BLaER1 treated with 17β-estradiol and CSF1 and Interleukin-3, amounts not matched to agents 10 nM and 100 nM (cell line): ENCODE data around the gene PRPS1.
A peak's percentile ranks its signal among the peaks of the same experiment; 100 is the strongest.
"Not testable (repeated sequence)": the region's sequence is repeated elsewhere in the genome, so short reads cannot be mapped to it uniquely, and the experiment has no call there.

Experiments used
- H3K27ac ChIP-seq, 11 experiments: shearing (Covaris generic); formaldehyde crosslinking; 2 replicates each; pipeline ENCODE4 v1.8.1; 2022
- H3K27me3 ChIP-seq, 11 experiments: shearing (Covaris generic); formaldehyde crosslinking; 2 replicates each; pipeline ENCODE4 v1.8.1; 2022
- H3K36me3 ChIP-seq, 11 experiments: shearing (Covaris generic); formaldehyde crosslinking; 2 replicates each; pipeline ENCODE4 v1.8.1; 2022
- H3K4me1 ChIP-seq, 10 experiments: shearing (Covaris generic); formaldehyde crosslinking; 2 replicates each; pipeline ENCODE4 v1.8.1; 2022
- H3K4me2 ChIP-seq, 11 experiments: shearing (Covaris generic); formaldehyde crosslinking; 2 replicates each; pipeline ENCODE4 v1.8.1; 2022
- H3K4me3 ChIP-seq, 10 experiments: shearing (Covaris generic); formaldehyde crosslinking; 2 replicates each; pipeline ENCODE4 v1.8.1; 2022
- H3K9ac ChIP-seq, 11 experiments: shearing (Covaris generic); formaldehyde crosslinking; 2 replicates each; pipeline ENCODE4 v1.8.1; 2022
- H3K9me3 ChIP-seq, 11 experiments: shearing (Covaris generic); formaldehyde crosslinking; replicated peaks in 1 of 11; 2 replicates each; pipeline ENCODE4 v1.8.1; 2022
- H4K20me1 ChIP-seq, 11 experiments: shearing (Covaris generic); formaldehyde crosslinking; 2 replicates each; pipeline ENCODE4 v1.8.1; 2022
- Cebpa-rat ChIP-seq, 11 experiments: shearing (Covaris generic); IDR thresholded peaks; 2 replicates each; pipeline ENCODE4 v1.8.1; 2022

The PRPS1 gene

DNA sequence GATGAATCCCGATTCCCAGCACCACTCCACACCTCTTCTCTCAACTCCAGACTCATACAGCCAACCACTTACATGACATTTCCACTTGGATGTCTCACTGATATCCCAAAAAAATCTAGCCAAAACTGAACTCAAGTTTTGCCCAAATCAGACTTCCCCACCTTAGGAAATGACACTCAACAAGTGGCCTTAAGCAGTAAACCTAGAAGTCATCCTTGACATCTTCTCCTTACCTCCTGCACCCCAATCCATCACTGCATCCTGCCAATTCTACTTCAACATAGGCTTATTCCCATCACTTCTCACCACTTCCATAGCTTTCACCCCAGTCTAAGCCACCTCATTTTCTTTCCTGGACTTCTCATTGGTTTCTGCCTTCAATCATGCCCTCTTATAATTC is 39.1 kb downstream of the PRPS1 start:
- Histone ChIP-seq H3K4me1 (peaks cover 0 to 5% (median 2%) of the 10 kb centered on the region in 10 experiments; a peak in 10 of 20 replicates), H3K9ac (no peak overlapping the region), H3K4me2 (no peak overlapping the region), H3K36me3 (no peaks in the 10 kb centered on the region), H4K20me1 (no peaks in the 10 kb centered on the region; a peak in 2 of 22 replicates), H3K27me3 (peaks cover 11 to 92% (median 80%) of the 10 kb centered on the region in 11 experiments), H3K27ac (no peak overlapping the region), H3K9me3 (no peaks in the 10 kb centered on the region), H3K4me3 (no peak overlapping the region)
- TF ChIP-seq Cebpa-rat (IDR thresholded peaks at IDR 0.05) = no peak

DNA sequence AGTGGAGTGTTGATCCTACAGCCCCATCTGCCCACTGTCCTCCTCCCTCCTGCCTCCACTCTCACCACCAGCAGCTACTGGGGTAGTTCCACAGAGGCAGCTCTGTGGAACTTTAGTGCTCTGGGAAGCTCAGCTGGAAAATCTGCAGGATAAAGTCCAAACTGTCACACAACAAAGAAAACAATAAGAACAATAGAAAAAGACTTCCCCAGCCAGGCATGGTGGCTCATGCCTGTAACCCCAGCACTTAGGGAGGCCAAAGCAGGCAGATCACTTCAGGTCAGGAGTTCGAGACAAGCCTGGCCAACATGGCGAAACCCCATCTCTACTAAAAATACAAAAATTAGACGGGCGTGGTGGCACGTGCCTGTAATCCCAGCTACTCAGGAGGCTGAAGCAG is 40.4 kb downstream of the PRPS1 start:
- H3K27ac ChIP-seq, H3K9ac ChIP-seq, H3K9me3 ChIP-seq, H3K4me3 ChIP-seq, H3K4me2 ChIP-seq, H3K36me3 ChIP-seq: not testable (repeated sequence)
- H3K27me3 ChIP-seq = peaks cover 11 to 91% (median 79%) of the 10 kb centered on the region in 11 experiments
- peaks cover 0 to 10% (median 0%) of the 10 kb centered on the region in 11 experiments; a peak in 7 of 22 replicates for H4K20me1 ChIP-seq
- H3K4me1 ChIP-seq = peaks cover 9 to 16% (median 13%) of the 10 kb centered on the region in 10 experiments

DNA sequence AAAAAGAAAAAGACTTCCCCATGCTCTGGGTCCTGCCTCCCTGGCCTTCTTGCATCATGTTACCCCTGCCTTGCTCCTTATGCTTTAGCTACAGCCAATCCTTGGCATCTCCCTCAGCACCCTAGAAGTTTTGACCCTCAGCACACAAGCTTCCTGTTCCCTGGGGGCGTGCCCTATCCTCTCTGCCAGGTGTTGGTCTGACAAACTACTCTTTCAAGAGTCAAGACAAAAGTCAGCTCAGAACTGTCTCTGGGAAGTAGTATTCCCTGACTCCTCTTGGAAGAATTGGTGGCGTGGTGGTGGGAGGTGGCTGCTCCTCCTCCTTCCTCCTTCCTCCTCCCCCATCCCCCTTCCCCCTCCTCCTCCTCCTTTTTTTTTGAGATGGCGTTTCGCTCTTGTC is 41.0 kb downstream of the PRPS1 start:
- Histone ChIP-seq H4K20me1 (peaks cover 0 to 13% (median 3%) of the 10 kb centered on the region in 11 experiments; a peak in 9 of 22 replicates), H3K36me3 (no peaks in the 10 kb centered on the region), H3K4me2 (no peak overlapping the region), H3K9ac (no peak overlapping the region), H3K4me3 (no peak overlapping the region), H3K9me3 (no peaks in the 10 kb centered on the region), H3K27me3 (peaks cover 14 to 91% (median 79%) of the 10 kb centered on the region in 11 experiments), H3K27ac (no peak overlapping the region), H3K4me1 (peaks cover 14 to 21% (median 17%) of the 10 kb centered on the region in 10 experiments)
- no peak for TF ChIP-seq Cebpa-rat (IDR thresholded peaks at IDR 0.05)

DNA sequence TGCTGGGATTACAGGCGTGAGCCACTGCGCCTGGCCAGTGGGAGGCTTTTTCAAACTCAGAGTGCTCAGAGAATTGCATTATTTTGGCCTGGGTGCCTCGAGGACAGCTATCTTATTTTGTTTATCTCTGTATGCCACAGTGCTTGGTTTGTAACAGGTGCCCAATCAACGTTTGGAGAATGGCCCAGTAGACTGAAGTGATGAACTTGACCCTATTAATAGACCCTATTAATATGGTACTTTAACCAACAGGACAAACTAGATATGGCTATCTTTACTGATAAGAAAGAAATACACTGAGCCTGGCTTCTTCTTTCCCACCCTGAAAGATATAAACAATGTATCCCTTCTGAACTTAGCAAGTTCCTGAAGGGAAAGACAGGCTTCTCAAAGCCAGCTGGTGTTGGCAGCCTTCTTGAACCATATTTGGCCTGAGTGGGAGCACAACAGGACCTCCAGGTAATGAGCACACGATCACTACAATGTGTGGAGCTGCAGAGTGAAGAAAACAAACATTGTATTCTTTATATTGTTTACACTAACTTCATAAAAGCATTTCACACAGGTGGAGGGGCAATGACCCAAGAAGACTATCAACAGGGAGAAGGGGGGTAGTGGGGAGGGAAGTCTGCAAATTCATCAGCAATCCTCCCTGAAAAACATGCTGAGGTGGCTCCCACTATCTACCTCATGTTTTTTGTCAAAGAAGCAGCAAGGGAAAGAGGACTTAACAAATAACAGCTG is 41.7 kb downstream of the PRPS1 start:
- Histone ChIP-seq H3K9ac (no peak overlapping the region), H3K4me2 (no peak overlapping the region), H3K27ac (no peak overlapping the region), H3K36me3 (no peaks in the 10 kb centered on the region), H3K9me3 (no peaks in the 10 kb centered on the region), H4K20me1 (peaks cover 0 to 20% (median 6%) of the 10 kb centered on the region in 11 experiments; a peak in 9 of 22 replicates), H3K4me1 (peaks cover 21 to 29% (median 25%) of the 10 kb centered on the region in 10 experiments), H3K4me3 (no peak overlapping the region), H3K27me3 (peaks cover 22 to 93% (median 84%) of the 10 kb centered on the region in 11 experiments)
- no peak for TF ChIP-seq Cebpa-rat (IDR thresholded peaks at IDR 0.05)

DNA sequence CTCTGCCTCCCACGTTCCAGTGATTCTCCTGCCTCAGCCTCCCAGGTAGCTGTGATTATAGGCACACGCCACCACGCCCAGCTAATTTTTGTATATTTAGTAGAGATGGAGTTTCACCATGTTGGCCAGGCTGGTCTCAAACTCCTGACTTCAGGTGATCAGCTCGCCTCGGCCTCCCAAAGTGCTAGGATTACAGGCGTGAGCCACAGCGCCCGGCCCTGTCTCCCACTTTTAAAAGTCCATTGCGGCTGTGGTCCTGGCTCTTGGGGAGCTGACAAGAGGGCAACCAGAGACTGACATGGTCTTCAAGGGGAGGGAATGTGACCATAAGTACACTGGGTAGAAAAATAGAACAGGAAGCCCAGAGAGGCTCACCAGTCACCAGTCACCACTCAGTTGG is 42.9 kb downstream of the PRPS1 start:
- Histone ChIP-seq H4K20me1 (peaks cover 0 to 22% (median 6%) of the 10 kb centered on the region in 11 experiments; a peak in 9 of 22 replicates), H3K27me3 (peaks cover 34 to 94% (median 87%) of the 10 kb centered on the region in 11 experiments), H3K4me1 (peaks cover 31 to 41% (median 36%) of the 10 kb centered on the region in 10 experiments)
- not testable (repeated sequence) for H3K36me3 ChIP-seq, H3K4me3 ChIP-seq, H3K4me2 ChIP-seq, H3K9ac ChIP-seq, H3K27ac ChIP-seq, H3K9me3 ChIP-seq

DNA sequence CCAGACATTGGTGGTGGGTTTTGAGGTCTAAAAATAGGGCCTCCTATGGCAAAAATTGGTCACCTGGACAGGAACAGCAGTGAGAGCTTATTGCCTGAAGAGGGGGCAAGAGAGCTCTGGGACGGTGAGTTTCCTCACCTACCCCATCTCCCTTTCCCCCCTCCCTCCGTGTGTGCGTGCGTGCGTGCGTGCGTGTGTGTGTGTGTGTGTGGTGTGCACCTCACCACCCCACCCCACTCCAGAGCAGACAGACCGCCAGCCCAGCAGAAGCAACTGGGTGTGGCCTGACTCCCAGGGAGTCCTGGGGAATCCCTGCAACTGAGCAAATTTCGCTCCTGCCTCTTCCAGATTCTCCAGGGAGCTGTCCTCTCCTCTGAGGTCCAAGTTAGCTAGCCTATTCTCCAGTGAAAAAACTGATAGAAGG is 44.7 kb downstream of the PRPS1 start:
- H4K20me1 ChIP-seq = peaks cover 0 to 27% (median 6%) of the 10 kb centered on the region in 11 experiments; a peak in 9 of 22 replicates
- H3K4me3 ChIP-seq = peak overlapping the region in 4 of 10 experiments; percentile 4 to 37 (median 32); a peak in 2 of 20 replicates
- H3K9ac ChIP-seq = peak overlapping the region in 9 of 11 experiments; percentile 21 to 80 (median 57); a peak in 14 of 22 replicates

DNA sequence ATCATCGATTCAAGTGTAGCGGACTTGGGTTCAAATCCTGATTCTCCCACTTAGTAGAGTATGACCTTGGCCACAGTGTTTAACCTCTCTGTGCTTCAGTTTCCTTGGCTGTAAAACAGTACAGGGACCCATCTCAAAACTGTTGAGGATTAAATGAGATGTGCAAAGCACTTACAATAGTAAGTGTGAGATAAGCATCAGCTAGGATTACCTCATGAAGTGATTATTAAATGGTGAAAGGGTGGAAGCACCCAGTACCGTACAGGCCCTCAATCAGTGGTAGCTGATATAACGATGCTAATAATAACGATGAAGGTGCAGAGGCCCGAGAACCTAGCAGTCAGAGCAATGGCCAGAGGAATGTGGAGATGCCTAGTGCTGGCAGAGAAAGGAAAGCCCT is 45.1 kb downstream of the PRPS1 start:
- Histone ChIP-seq H3K36me3 (no peaks in the 10 kb centered on the region), H3K4me1 (peaks cover 53 to 63% (median 58%) of the 10 kb centered on the region in 10 experiments), H3K9ac (peak overlapping the region in 9 of 11 experiments; percentile 21 to 80 (median 57); a peak in 16 of 22 replicates), H3K27ac (peak overlapping the region in 10 of 11 experiments; percentile 17 to 88 (median 82); a peak in 20 of 22 replicates), H3K27me3 (peaks cover 54 to 94% (median 87%) of the 10 kb centered on the region in 11 experiments), H4K20me1 (peaks cover 0 to 27% (median 6%) of the 10 kb centered on the region in 11 experiments; a peak in 9 of 22 replicates), H3K9me3 (no peaks in the 10 kb centered on the region), H3K4me3 (peak overlapping the region in 4 of 10 experiments; percentile 4 to 37 (median 32); a peak in 3 of 20 replicates), H3K4me2 (peak overlapping the region; percentile 62 to 86 (median 80))
- TF ChIP-seq Cebpa-rat (IDR thresholded peaks at IDR 0.05) = no peak

More for the DNA sequence above, 44.7 kb downstream of the PRPS1 start:
- no peak for TF ChIP-seq Cebpa-rat (IDR thresholded peaks at IDR 0.05)
- Histone ChIP-seq H3K9me3 (no peaks in the 10 kb centered on the region), H3K4me1 (peaks cover 48 to 58% (median 53%) of the 10 kb centered on the region in 10 experiments), H3K27ac (peak overlapping the region in 10 of 11 experiments; percentile 17 to 88 (median 82); a peak in 19 of 22 replicates), H3K4me2 (peak overlapping the region; percentile 62 to 86 (median 80); a peak in 21 of 22 replicates), H3K36me3 (no peaks in the 10 kb centered on the region), H3K27me3 (peaks cover 51 to 94% (median 87%) of the 10 kb centered on the region in 11 experiments)

DNA sequence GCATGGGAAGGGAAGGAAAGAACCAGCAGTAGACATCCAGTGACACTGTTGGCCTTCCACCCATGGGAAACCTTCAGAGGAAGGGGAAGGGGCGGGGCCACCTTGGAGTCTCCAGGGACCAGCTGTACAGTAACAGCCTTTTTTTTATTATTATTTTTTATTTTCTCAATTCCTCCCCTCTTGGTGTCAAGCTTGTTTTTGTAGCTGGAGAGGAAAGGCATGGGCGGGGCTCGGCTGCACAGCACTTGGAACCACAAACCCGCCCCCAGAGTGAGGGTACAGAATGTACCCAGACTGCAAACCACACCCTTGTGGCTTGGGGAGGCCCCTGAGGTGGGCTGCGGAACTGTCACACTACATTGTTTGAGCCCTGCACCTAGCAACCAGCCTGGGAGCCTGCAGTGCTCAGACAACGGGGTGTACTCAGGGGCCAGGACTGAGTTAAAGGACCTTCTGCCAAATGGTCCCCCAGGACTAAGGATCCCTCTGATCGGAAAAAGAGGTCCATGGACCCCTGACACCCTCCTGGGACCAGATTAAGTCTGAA is 45.7 kb downstream of the PRPS1 start:
- H3K4me3 ChIP-seq = peak overlapping the region in 5 of 10 experiments; percentile 15 to 55 (median 40); a peak in 7 of 20 replicates
- H3K27ac ChIP-seq = peak overlapping the region; percentile 69 to 88 (median 83); a peak in 21 of 22 replicates

More for the DNA sequence above, 45.7 kb downstream of the PRPS1 start:
- Histone ChIP-seq H3K9me3 (no peaks in the 10 kb centered on the region), H3K36me3 (no peaks in the 10 kb centered on the region), H3K4me1 (peaks cover 58 to 69% (median 63%) of the 10 kb centered on the region in 10 experiments), H3K4me2 (peak overlapping the region; percentile 62 to 86 (median 80)), H4K20me1 (peaks cover 0 to 27% (median 6%) of the 10 kb centered on the region in 11 experiments; a peak in 9 of 22 replicates), H3K9ac (peak overlapping the region; percentile 56 to 80 (median 72)), H3K27me3 (peaks cover 54 to 94% (median 87%) of the 10 kb centered on the region in 11 experiments)
- no peak for TF ChIP-seq Cebpa-rat (IDR thresholded peaks at IDR 0.05)
